OCI-LY1 (cell line): ENCODE data around the gene MEGF6.

Experiments used
- H2AFZ ChIP-seq: fragments of 200-600 bp; sonication (generic), shearing (Covaris generic); 2 replicates; pipeline ENCODE4 v1.6.0; 2014; ENCODE audit warnings: antibody characterized with exemption, mild to moderate bottlenecking, low read length
- H3F3A ChIP-seq: fragments of 200-600 bp; sonication (generic), shearing (Covaris generic); 2 replicates; pipeline ENCODE4 v1.6.0; 2014; ENCODE audit warnings: mild to moderate bottlenecking, antibody characterized with exemption, low read length, moderate library complexity; ENCODE audit not compliant: insufficient read depth
- H3K27ac ChIP-seq: fragments of 200-600 bp; sonication (generic); 2 replicates; pipeline ENCODE4 v1.5.1; 2014; ENCODE audit warnings: low read length, mixed run types, mild to moderate bottlenecking, low read depth; ENCODE audit not compliant: poor library complexity, severe bottlenecking
- H3K27me3 ChIP-seq: fragments of 200-600 bp; sonication (generic); 2 replicates; pipeline ENCODE4 v1.6.0; 2014; ENCODE audit warnings: antibody characterized with exemption, mild to moderate bottlenecking, low read length, moderate library complexity; ENCODE audit not compliant: insufficient read depth
- H3K36me3 ChIP-seq: fragments of 200-600 bp; sonication (generic); 2 replicates; pipeline ENCODE4 v1.6.1; 2014; ENCODE audit warnings: mild to moderate bottlenecking, antibody characterized with exemption, low read length, moderate library complexity, mixed read lengths; ENCODE audit not compliant: insufficient read depth
- H3K4me1 ChIP-seq: fragments of 200-600 bp; sonication (generic); 2 replicates; pipeline ENCODE4 v1.5.1; 2014; ENCODE audit warnings: mild to moderate bottlenecking, low read length, moderate library complexity; ENCODE audit not compliant: insufficient read depth, severe bottlenecking
- H3K4me2 ChIP-seq: fragments of 200-600 bp; sonication (generic), shearing (Covaris generic); 2 replicates; pipeline ENCODE4 v1.6.1; 2014; ENCODE audit warnings: low read length
- H3K4me3 ChIP-seq: fragments of 200-600 bp; sonication (generic); 2 replicates; pipeline ENCODE4 v1.5.1; 2014; ENCODE audit warnings: low read length, low read depth, mild to moderate bottlenecking, mixed read lengths; ENCODE audit not compliant: poor library complexity, severe bottlenecking
- H3K79me2 ChIP-seq: fragments of 200-600 bp; shearing (Covaris generic); 2 replicates; pipeline ENCODE4 v1.6.1; 2016; ENCODE audit warnings: mixed run types, low read length, mixed read lengths; ENCODE audit not compliant: insufficient read depth
- H3K9ac ChIP-seq: fragments of 200-600 bp; sonication (generic), shearing (Covaris generic); 2 replicates; pipeline ENCODE4 v1.6.1; 2014; ENCODE audit warnings: mild to moderate bottlenecking, low read length, mixed read lengths
- H3K9me2 ChIP-seq: fragments of 200-600 bp; sonication (generic), shearing (Covaris generic); 2 replicates; pipeline ENCODE4 v1.6.1; 2014; ENCODE audit warnings: low read depth, mild to moderate bottlenecking, low read length, mixed read lengths
- H3K9me3 ChIP-seq: fragments of 200-600 bp; shearing (Covaris generic); 2 replicates; pipeline ENCODE4 v1.6.1; 2014; ENCODE audit warnings: low read length, mixed read lengths
- H4K20me1 ChIP-seq: fragments of 200-600 bp; sonication (generic), shearing (Covaris generic); 2 replicates; pipeline ENCODE4 v1.6.0; 2016; ENCODE audit warnings: mild to moderate bottlenecking, low read length; ENCODE audit not compliant: insufficient read depth
- EZH2 ChIP-seq: fragments of 200-600 bp; sonication (generic), shearing (Covaris generic); IDR thresholded peaks from 2 replicates; pipeline ENCODE4 v1.8.0; 2017; ENCODE audit warnings: borderline replicate concordance, mixed run types, mild to moderate bottlenecking, antibody characterized with exemption, low read length, moderate library complexity, mixed read lengths
- TF ChIP-seq, protein P1 (sequence below): fragments of 200-600 bp; sonication (generic), shearing (Covaris generic); IDR thresholded peaks from 2 replicates; pipeline ENCODE4 v1.5.1; 2017; ENCODE audit warnings: mild to moderate bottlenecking, antibody characterized with exemption, low read length, moderate library complexity, mixed read lengths

The MEGF6 gene

GRCh38 chr1:3551290-3551678 is 60.0 kb downstream of the MEGF6 start:
- H3K9me3 ChIP-seq, result no peaks in the 10 kb centered on the region
- H3F3A ChIP-seq, result no peaks in the 10 kb centered on the region
- H3K4me3 ChIP-seq, result no peak overlapping the region
- no peak overlapping the region for H2AFZ ChIP-seq
- H4K20me1 ChIP-seq, result no peaks in the 10 kb centered on the region
- H3K9me2 ChIP-seq, result no peaks in the 10 kb centered on the region
- TF ChIP-seq EZH2, result no peak
- TF ChIP-seq, protein P1, sequence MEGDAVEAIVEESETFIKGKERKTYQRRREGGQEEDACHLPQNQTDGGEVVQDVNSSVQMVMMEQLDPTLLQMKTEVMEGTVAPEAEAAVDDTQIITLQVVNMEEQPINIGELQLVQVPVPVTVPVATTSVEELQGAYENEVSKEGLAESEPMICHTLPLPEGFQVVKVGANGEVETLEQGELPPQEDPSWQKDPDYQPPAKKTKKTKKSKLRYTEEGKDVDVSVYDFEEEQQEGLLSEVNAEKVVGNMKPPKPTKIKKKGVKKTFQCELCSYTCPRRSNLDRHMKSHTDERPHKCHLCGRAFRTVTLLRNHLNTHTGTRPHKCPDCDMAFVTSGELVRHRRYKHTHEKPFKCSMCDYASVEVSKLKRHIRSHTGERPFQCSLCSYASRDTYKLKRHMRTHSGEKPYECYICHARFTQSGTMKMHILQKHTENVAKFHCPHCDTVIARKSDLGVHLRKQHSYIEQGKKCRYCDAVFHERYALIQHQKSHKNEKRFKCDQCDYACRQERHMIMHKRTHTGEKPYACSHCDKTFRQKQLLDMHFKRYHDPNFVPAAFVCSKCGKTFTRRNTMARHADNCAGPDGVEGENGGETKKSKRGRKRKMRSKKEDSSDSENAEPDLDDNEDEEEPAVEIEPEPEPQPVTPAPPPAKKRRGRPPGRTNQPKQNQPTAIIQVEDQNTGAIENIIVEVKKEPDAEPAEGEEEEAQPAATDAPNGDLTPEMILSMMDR, result no peak
- H3K27ac ChIP-seq, result no peak overlapping the region
- H3K4me1 ChIP-seq, result no peaks in the 10 kb centered on the region
- no peaks in the 10 kb centered on the region for H3K79me2 ChIP-seq
- no peaks in the 10 kb centered on the region for H3K36me3 ChIP-seq
- no peak overlapping the region for H3K9ac ChIP-seq
- no peaks in the 10 kb centered on the region for H3K27me3 ChIP-seq
- H3K4me2 ChIP-seq, result no peak overlapping the region

DNA sequence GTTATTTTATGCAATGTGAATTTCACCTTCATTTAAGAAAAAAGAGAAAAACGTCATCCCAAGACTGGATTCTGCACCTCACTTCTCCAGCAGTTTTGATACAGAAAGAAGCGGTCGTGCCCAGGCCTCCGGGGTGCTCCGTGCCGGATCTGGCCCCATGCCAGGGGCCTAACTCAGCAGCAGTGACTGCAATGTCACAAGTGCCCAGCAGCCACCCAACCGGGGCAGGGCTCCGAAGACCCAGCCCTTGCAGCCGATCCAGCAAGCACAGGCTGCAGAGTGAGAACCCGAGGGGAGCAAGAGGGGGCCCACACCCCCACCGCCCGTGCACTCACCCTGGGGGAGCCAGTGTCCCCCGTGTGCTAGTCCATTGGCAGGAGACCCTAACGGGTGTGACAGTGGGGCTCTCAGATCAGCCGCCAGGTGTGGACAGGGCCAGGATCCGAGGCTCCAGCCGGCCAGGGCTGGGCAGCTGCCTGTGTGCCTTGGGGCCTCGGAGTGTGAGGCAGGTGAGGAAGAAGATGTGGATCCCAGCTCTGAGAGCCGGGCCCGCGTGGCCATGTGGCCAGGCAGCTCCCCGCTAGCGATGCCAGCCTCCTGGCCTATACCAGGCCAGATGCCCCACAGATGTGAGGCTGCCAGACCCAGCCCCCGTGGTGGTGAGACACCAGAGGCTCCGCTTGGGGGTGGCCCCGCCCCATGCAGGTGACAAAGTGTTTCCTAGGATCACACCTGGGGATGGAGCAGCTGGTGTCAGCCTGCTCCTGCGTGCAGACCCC is 60.6 kb downstream of the MEGF6 start:
- no peak for TF ChIP-seq EZH2
- TF ChIP-seq, protein P1, result no peak
- H3K4me2 ChIP-seq, result no peak overlapping the region
- no peaks in the 10 kb centered on the region for H3K4me1 ChIP-seq
- H3K9me3 ChIP-seq, result no peaks in the 10 kb centered on the region
- no peak overlapping the region for H3K9ac ChIP-seq
- H2AFZ ChIP-seq, result no peak overlapping the region
- H3K4me3 ChIP-seq, result no peak overlapping the region
- H3K79me2 ChIP-seq, result no peaks in the 10 kb centered on the region
- H3K27ac ChIP-seq, result no peak overlapping the region
- H4K20me1 ChIP-seq, result no peaks in the 10 kb centered on the region
- H3F3A ChIP-seq, result no peaks in the 10 kb centered on the region
- H3K9me2 ChIP-seq, result no peaks in the 10 kb centered on the region
- H3K36me3 ChIP-seq, result no peaks in the 10 kb centered on the region
- H3K27me3 ChIP-seq, result no peaks in the 10 kb centered on the region

DNA sequence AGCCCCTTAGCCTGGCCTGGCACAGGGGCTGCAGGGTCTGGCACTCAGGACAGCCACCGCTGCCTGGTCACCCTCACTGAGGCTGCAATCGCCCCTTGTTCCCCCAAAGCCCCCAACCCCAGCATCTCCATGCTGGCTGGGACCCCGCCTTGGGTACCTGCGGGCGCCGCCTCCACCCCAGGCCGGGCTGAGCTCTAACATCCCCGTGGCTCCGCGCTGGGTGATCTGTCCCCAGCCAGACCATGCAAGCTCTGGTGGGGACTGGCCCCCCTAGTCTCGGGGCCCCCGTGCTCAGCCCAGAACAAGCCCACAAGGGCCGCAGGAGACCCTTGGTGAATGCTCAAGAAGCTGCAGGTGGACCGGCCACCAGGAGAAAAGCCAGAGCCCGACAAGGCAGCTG is 62.4 kb downstream of the MEGF6 start:
- Histone ChIP-seq H3K4me1 (no peaks in the 10 kb centered on the region), H3K4me2 (no peak overlapping the region), H3K9me2 (no peaks in the 10 kb centered on the region), H3K79me2 (no peaks in the 10 kb centered on the region), H2AFZ (no peak overlapping the region), H3K27ac (no peak overlapping the region), H3F3A (no peaks in the 10 kb centered on the region), H3K4me3 (no peak overlapping the region), H4K20me1 (no peaks in the 10 kb centered on the region), H3K27me3 (no peaks in the 10 kb centered on the region), H3K36me3 (no peaks in the 10 kb centered on the region), H3K9ac (no peak overlapping the region), H3K9me3 (no peaks in the 10 kb centered on the region)
- TF ChIP-seq, protein P1, result no peak
- no peak for TF ChIP-seq EZH2
